Panc1 (cell line): Measurements from ENCODE around the gene ATP11A. TPM values are rescaled to one million over a fixed set of nuclear protein-coding genes. Genes with fewer than 3 reads are reported as not detected.
A peak's percentile ranks its signal among the peaks of the same experiment; 100 is the strongest.

ENCODE experiments used
- ATAC-seq: fragments of 200-7000 bp; cut with Tn5 transposase; 2 replicates; pipeline ENCODE4 v1.9.1; 2020; ENCODE audit warnings: mild to moderate bottlenecking, moderate library complexity
- BruUV-seq: library from RNA; stranded (reverse); fragments of 400-500 nt; replicated peaks from 2 replicates; lab custom pipeline; 2021; lab: Mats Ljungman, UMichigan
- CTCF ChIA-PET: fragments of 300-600 bp; sonication (Branson Sonifier 250); formaldehyde crosslinking; loops from one replicate; lab custom pipeline; 2022; ENCODE audit warnings: antibody characterized with exemption; lab: Charles Lee
- POLR2A ChIA-PET: fragments of 300-600 bp; sonication (Branson Sonifier 250); formaldehyde crosslinking; loops from one replicate; lab custom pipeline; 2022; ENCODE audit warnings: antibody characterized with exemption; lab: Charles Lee
- DNase-seq: peaks from one replicate; pipeline ENCODE4 v3.0.0-alpha.2; 2010; ENCODE audit warnings: low read depth, low spot score
- H3K27ac ChIP-seq: 2 replicates; pipeline ENCODE4 v1.5.1; 2011; ENCODE audit warnings: mild to moderate bottlenecking, low read length, inconsistent platforms
- H3K27me3 ChIP-seq: fragments of 200-500 bp; sonication (Bioruptor generic); 2 replicates; pipeline ENCODE4 v1.6.0; 2014; ENCODE audit warnings: low read length, inconsistent platforms; ENCODE audit not compliant: control insufficient read depth, insufficient read depth
- H3K36me3 ChIP-seq: fragments of 200-500 bp; sonication (Bioruptor generic); 2 replicates; pipeline ENCODE4 v1.5.1; 2014; ENCODE audit warnings: inconsistent platforms, mild to moderate bottlenecking, low read length, moderate library complexity; ENCODE audit not compliant: control insufficient read depth, insufficient read depth
- H3K4me1 ChIP-seq: 2 replicates; pipeline ENCODE4 v1.5.1; 2011; ENCODE audit warnings: inconsistent platforms, mild to moderate bottlenecking, low read length, moderate library complexity; ENCODE audit not compliant: control insufficient read depth, insufficient read depth
- H3K4me3 ChIP-seq, 2 experiments: 2 replicates each; pipeline ENCODE4 v1.5.1; 2011 to 2012; ENCODE audit warnings: low read depth in 2 of 2, low read length in 2 of 2, mild to moderate bottlenecking in 2 of 2, inconsistent platforms in 1 of 2, moderate library complexity in 1 of 2
- H3K9me3 ChIP-seq: fragments of 200-500 bp; sonication (Bioruptor generic); 2 replicates; pipeline ENCODE4 v1.5.1; 2014; ENCODE audit warnings: low read depth, mild to moderate bottlenecking, inconsistent platforms, low read length, moderate library complexity; ENCODE audit not compliant: control insufficient read depth, insufficient read depth
- CTCF ChIP-seq: fragments of 450-650 bp; IDR thresholded peaks from 2 replicates; pipeline ENCODE4 v1.5.1; 2017; ENCODE audit warnings: mild to moderate bottlenecking
- POLR2AphosphoS5 ChIP-seq: IDR thresholded peaks from 2 replicates; pipeline ENCODE4 v1.6.1; 2012; ENCODE audit warnings: mild to moderate bottlenecking, low read depth, low read length, moderate library complexity
- REST ChIP-seq, 2 experiments: IDR thresholded peaks; 2 replicates each; pipeline ENCODE4 v1.6.1; 2011 to 2012; ENCODE audit warnings: low read depth in 2 of 2, control low read depth in 1 of 2, low read length in 1 of 2, mild to moderate bottlenecking in 1 of 2, moderate library complexity in 1 of 2; ENCODE audit not compliant: insufficient read depth in 1 of 2
- SIN3A ChIP-seq: IDR thresholded peaks from 2 replicates; pipeline ENCODE4 v1.6.1; 2012; ENCODE audit warnings: low read depth, mild to moderate bottlenecking, low read length, moderate library complexity, borderline replicate concordance; ENCODE audit not compliant: insufficient read depth
- TCF7L2 ChIP-seq: IDR thresholded peaks from 2 replicates; pipeline ENCODE4 v1.6.1; 2011; ENCODE audit warnings: mild to moderate bottlenecking, low read depth, low read length, inconsistent platforms
- in situ Hi-C: cut with HindIII; loops from 2 replicates; pipeline ENCODE4 v1.10.0; 2016; ENCODE audit warnings: low sequenced_read_pairs, low pct_unique_long_range_greater_than_20kb
- intact Hi-C: fragments of 100-400 bp; cut with micrococcal nuclease; formaldehyde crosslinking; loops from one replicate; pipeline ENCODE4 v1.10.0; 2022; ENCODE audit not compliant: unreplicated experiment
- total RNA-seq: library from RNA; stranded (reverse); gene quantifications from one replicate; pipeline ENCODE4 v1.2.1, GENCODE V29; 2021; ENCODE audit not compliant: unreplicated experiment

The ATP11A gene
- total RNA-seq, 1 experiment from 2014 or later: 85.8 TPM

- no TSS peak for BruUV-seq
- no peak overlapping the region for H3K4me3 ChIP-seq
- no peak for DNase-seq
- POLR2A ChIA-PET: interaction anchor here (0.5 kb wide), 1 partner anchor 8 kb away, joined by 12 read pairs; no protein-coding TSS in a partner anchor
- H3K9me3 ChIP-seq: no peaks in the 10 kb centered on the region
- TF ChIP-seq POLR2AphosphoS5 (no peak), CTCF (no peak), REST (IDR thresholded peaks at IDR 0.05; ENCODE audit: insufficient read depth in 1 of 2, low read depth in 2 of 2, low read length in 1 of 2) (no peak), SIN3A (no peak), TCF7L2 (no peak)
- CTCF ChIA-PET: no interaction called here
- H3K36me3 ChIP-seq: no peaks in the 10 kb centered on the region
- ATAC-seq: no peak
- H3K27me3 ChIP-seq: no peaks in the 10 kb centered on the region
- peaks cover 67% of the 10 kb centered on the region for H3K4me1 ChIP-seq
- H3K27ac ChIP-seq: peak overlapping the region; percentile 93
- in situ Hi-C loops (no loop called here), intact Hi-C loops (no loop called here)
Observed at GRCh38 chr13:112723771-112724170, 33.9 kb downstream of the ATP11A start.

- TF ChIP-seq CTCF (no peak), TCF7L2 (no peak), POLR2AphosphoS5 (no peak), REST (IDR thresholded peaks at IDR 0.05; ENCODE audit: insufficient read depth in 1 of 2, low read depth in 2 of 2, low read length in 1 of 2) (no peak), SIN3A (no peak)
- intact Hi-C loops (no loop called here), in situ Hi-C loops (no loop called here)
- Histone ChIP-seq H3K36me3 (no peaks in the 10 kb centered on the region), H3K4me1 (peaks cover 60% of the 10 kb centered on the region), H3K4me3 (no peak overlapping the region), H3K27ac (peak overlapping the region; percentile 75), H3K9me3 (no peaks in the 10 kb centered on the region), H3K27me3 (no peaks in the 10 kb centered on the region)
- ChIA-PET POLR2A (no interaction called here), CTCF (no interaction called here)
- ATAC-seq (no peak), DNase-seq (no peak)
- no TSS peak for BruUV-seq
Observed at GRCh38 chr13:112724788-112725345, 35.0 kb downstream of the ATP11A start.
